ENCODE measurements around the gene ASB18. TPM values are rescaled to one million over a fixed set of nuclear protein-coding genes. Genes with fewer than 3 reads are reported as not detected.
A peak's percentile ranks its signal among the peaks of the same experiment; 100 is the strongest.

The ASB18 gene
- total RNA-seq, 2 donors from 2014 or later: not detected

GRCh38 chr2:236162882-236163470, 101.2 kb downstream of the ASB18 start:
- peaks cover 4% of the 10 kb centered on the region for H3K4me1 ChIP-seq (ENCODE audit: control insufficient read depth, insufficient read depth, low read length)
- 61 to 67% methylated on average over 9 to 33 of the region's 33 CpGs for WGBS, 2 experiments (ENCODE audit: insufficient coverage in 1 of 2, insufficient read length in 1 of 2)
- peaks cover 18% of the 10 kb centered on the region for H3K4me1 Mint-ChIP-seq
- H3K27me3 Mint-ChIP-seq (ENCODE audit: insufficient read depth): peaks cover 91% of the 10 kb centered on the region
- no peaks in the 10 kb centered on the region for H3K36me3 Mint-ChIP-seq (ENCODE audit: low read depth)
- H3K9me3 ChIP-seq (ENCODE audit: control insufficient read depth, low read length): no peaks in the 10 kb centered on the region
- DNase-seq: peak; percentile 74
- no peak overlapping the region for H3K4me3 Mint-ChIP-seq
- H3K36me3 ChIP-seq (ENCODE audit: control insufficient read depth, insufficient read depth, low read length): no peaks in the 10 kb centered on the region
- no peak overlapping the region for H3K27ac ChIP-seq (ENCODE audit: low read depth, low read length)
- no peaks in the 10 kb centered on the region for H3K9me3 Mint-ChIP-seq
- H3K27ac Mint-ChIP-seq: no peak overlapping the region
- H3K9ac ChIP-seq (ENCODE audit: extremely low read depth, low read length, poor library complexity, severe bottlenecking): no peak overlapping the region
- H3K27me3 ChIP-seq (ENCODE audit: control insufficient read depth, insufficient read depth, low read length, poor library complexity, severe bottlenecking): peaks cover 100% of the 10 kb centered on the region
- no peak for TF ChIP-seq CTCF (conservative IDR thresholded peaks at IDR 0.05)
- H3K4me3 ChIP-seq (ENCODE audit: low read length): no peak overlapping the region

- no peak overlapping the region for H3K4me3 ChIP-seq (ENCODE audit: low read length)
- H3K9ac ChIP-seq (ENCODE audit: extremely low read depth, low read length, poor library complexity, severe bottlenecking): no peak overlapping the region
- Mint-ChIP-seq H3K4me1 (peaks cover 18% of the 10 kb centered on the region), H3K9me3 (no peaks in the 10 kb centered on the region), H3K4me3 (no peak overlapping the region), H3K36me3 (ENCODE audit: low read depth) (no peaks in the 10 kb centered on the region), H3K27ac (no peak overlapping the region), H3K27me3 (ENCODE audit: insufficient read depth) (peaks cover 93% of the 10 kb centered on the region)
- peaks cover 4% of the 10 kb centered on the region for H3K4me1 ChIP-seq (ENCODE audit: control insufficient read depth, insufficient read depth, low read length)
- H3K27ac ChIP-seq (ENCODE audit: low read depth, low read length): no peak overlapping the region
- WGBS, 2 experiments (ENCODE audit: insufficient coverage in 1 of 2, insufficient read length in 1 of 2): 73 to 74% methylated on average over 14 to 16 of the region's 16 CpGs
- no peak for DNase-seq
- H3K36me3 ChIP-seq (ENCODE audit: control insufficient read depth, insufficient read depth, low read length): no peaks in the 10 kb centered on the region
- peaks cover 100% of the 10 kb centered on the region for H3K27me3 ChIP-seq (ENCODE audit: control insufficient read depth, insufficient read depth, low read length, poor library complexity, severe bottlenecking)
- TF ChIP-seq CTCF (conservative IDR thresholded peaks at IDR 0.05): no peak
- no peaks in the 10 kb centered on the region for H3K9me3 ChIP-seq (ENCODE audit: control insufficient read depth, low read length)
Measured at GRCh38 chr2:236162031-236162845, 102.0 kb downstream of the ASB18 start.

- Histone ChIP-seq H3K9me3 (ENCODE audit: control insufficient read depth, low read length) (no peaks in the 10 kb centered on the region), H3K4me1 (ENCODE audit: control insufficient read depth, insufficient read depth, low read length) (peaks cover 4% of the 10 kb centered on the region), H3K27ac (ENCODE audit: low read depth, low read length) (no peak overlapping the region), H3K9ac (ENCODE audit: extremely low read depth, low read length, poor library complexity, severe bottlenecking) (no peak overlapping the region), H3K4me3 (ENCODE audit: low read length) (no peak overlapping the region), H3K27me3 (ENCODE audit: control insufficient read depth, insufficient read depth, low read length, poor library complexity, severe bottlenecking) (peaks cover 100% of the 10 kb centered on the region), H3K36me3 (ENCODE audit: control insufficient read depth, insufficient read depth, low read length) (no peaks in the 10 kb centered on the region)
- peak; percentile 48 for DNase-seq
- peaks cover 14% of the 10 kb centered on the region for H3K4me1 Mint-ChIP-seq
- no peaks in the 10 kb centered on the region for H3K36me3 Mint-ChIP-seq (ENCODE audit: low read depth)
- H3K9me3 Mint-ChIP-seq: no peaks in the 10 kb centered on the region
- no peak overlapping the region for H3K4me3 Mint-ChIP-seq
- H3K27me3 Mint-ChIP-seq (ENCODE audit: insufficient read depth): peaks cover 94% of the 10 kb centered on the region
- 85 to 89% methylated on average over 5 to 12 of the region's 12 CpGs for WGBS, 2 experiments (ENCODE audit: insufficient coverage in 1 of 2, insufficient read length in 1 of 2)
- no peak for TF ChIP-seq CTCF (conservative IDR thresholded peaks at IDR 0.05)
- H3K27ac Mint-ChIP-seq: no peak overlapping the region
Measured at GRCh38 chr2:236161531-236161930, 102.7 kb downstream of the ASB18 start.

Data from endodermal cell (in vitro differentiated cells).